CD4-positive, alpha-beta T cell (primary cell): ENCODE measurements around the gene CABP1. TPM values are rescaled to one million over a fixed set of nuclear protein-coding genes. Genes with fewer than 3 reads are reported as not detected.

Experiments used
- ATAC-seq: fragments of 200-7000 bp; cut with Tn5 transposase; one replicate; pipeline ENCODE4 v1.10.0; 2022; ENCODE audit warnings: mild to moderate bottlenecking; ENCODE audit not compliant: poor library complexity
- CTCF ChIA-PET: fragments of 350-600 bp; sonication (Branson Sonifier 250); formaldehyde crosslinking; loops from one replicate; lab custom pipeline; 2021; ENCODE audit warnings: antibody characterized with exemption, inconsistent platforms; lab: Charles Lee
- POLR2A ChIA-PET: fragments of 350-600 bp; sonication (Branson Sonifier 250); formaldehyde crosslinking; loops from one replicate; lab custom pipeline; 2021; ENCODE audit warnings: antibody characterized with exemption, inconsistent platforms; lab: Charles Lee
- DNase-seq, 14 experiments: peaks; one replicate each; pipeline ENCODE4 v3.0.0-alpha.2; 2013 to 2020; ENCODE audit warnings: mixed read lengths in 2 of 14
- H3K27ac ChIP-seq, 2 donors: one replicate each; pipeline versions ENCODE4 v1.5.1 to v1.7.0; 2013; ENCODE audit warnings: low read length in 2 of 2, low read depth in 1 of 2, mild to moderate bottlenecking in 1 of 2
- H3K27me3 ChIP-seq, 2 experiments: 1 replicate in 1 of 2; 2 replicates in 1 of 2; pipeline versions ENCODE4 v1.6.1 to v1.7.0; 2013; ENCODE audit warnings: low read length in 2 of 2, control low read depth in 1 of 2, mild to moderate bottlenecking in 1 of 2, moderate library complexity in 1 of 2; ENCODE audit not compliant: insufficient read depth in 2 of 2, control insufficient read depth in 1 of 2
- H3K36me3 ChIP-seq: one replicate; pipeline ENCODE4 v1.6.1; 2013; ENCODE audit warnings: low read length, control low read depth; ENCODE audit not compliant: insufficient read depth
- H3K4me1 ChIP-seq: one replicate; pipeline ENCODE4 v1.6.1; 2013; ENCODE audit warnings: low read length, control low read depth; ENCODE audit not compliant: insufficient read depth
- H3K4me3 ChIP-seq: one replicate; pipeline ENCODE4 v1.5.1; 2013; ENCODE audit warnings: mild to moderate bottlenecking, low read length, moderate library complexity
- H3K9me3 ChIP-seq, 2 experiments: 1 replicate in 1 of 2; 2 replicates in 1 of 2; pipeline versions ENCODE4 v1.6.1 to v1.7.0; 2013; ENCODE audit warnings: low read length in 2 of 2, mild to moderate bottlenecking in 2 of 2, control low read depth in 1 of 2, moderate library complexity in 1 of 2; ENCODE audit not compliant: control insufficient read depth in 1 of 2, insufficient read depth in 1 of 2
- H3K27ac Mint-ChIP-seq: one replicate; pipeline ENCODE4 v1.8.0; 2020; ENCODE audit warnings: mixed read lengths
- H3K27me3 Mint-ChIP-seq: one replicate; pipeline ENCODE4 v1.8.0; 2021; ENCODE audit warnings: mixed read lengths
- H3K36me3 Mint-ChIP-seq: one replicate; pipeline ENCODE4 v1.8.0; 2021; ENCODE audit warnings: low read depth, mixed read lengths
- H3K4me1 Mint-ChIP-seq: one replicate; pipeline ENCODE4 v1.8.0; 2021; ENCODE audit warnings: low read depth, mixed read lengths
- H3K4me3 Mint-ChIP-seq: one replicate; pipeline ENCODE4 v1.8.0; 2020; ENCODE audit warnings: mild to moderate bottlenecking, mixed read lengths
- H3K9me3 Mint-ChIP-seq: one replicate; pipeline ENCODE4 v1.8.0; 2020; ENCODE audit warnings: mixed read lengths
- intact Hi-C, 2 experiments: fragments of 100-400 bp; cut with DNase I in 1 of 2; cut with micrococcal nuclease in 1 of 2; formaldehyde crosslinking; loops; one replicate each; pipeline versions ENCODE4 v1.15.1 to v1.9.0; 2023 to 2025; cut with DNase I, micrococcal nuclease
- total RNA-seq, 174 experiments: library from RNA in 2 of 174; stranded (reverse) in 2 of 174; gene quantifications; one replicate each; pipeline ENCODE4 v1.2.3 and lab custom pipeline; 2021 to 2026
- TF ChIP-seq, protein P1 (sequence below): fragments of 200-600 bp; IDR thresholded peaks from one replicate; pipeline ENCODE4 v1.8.0; 2022; ENCODE audit warnings: antibody characterized with exemption, mild to moderate bottlenecking

CABP1 gene
- total RNA-seq, 2 experiments from 2014 or later = 0.11 TPM; not detected in 1

GRCh38 chr12:120628919-120629318 lies 11.5 kb upstream of the CABP1 start:
- Histone ChIP-seq H3K4me3 (no peak overlapping the region), H3K27ac (no peak overlapping the region), H3K9me3 (no peaks in the 10 kb centered on the region), H3K27me3 (no peaks in the 10 kb centered on the region), H3K4me1 (no peaks in the 10 kb centered on the region), H3K36me3 (no peaks in the 10 kb centered on the region)
- H3K27me3 Mint-ChIP-seq = peaks cover 4% of the 10 kb centered on the region
- DNase-seq (no peak), ATAC-seq (no peak)
- H3K9me3 Mint-ChIP-seq = no peaks in the 10 kb centered on the region
- no peak overlapping the region for H3K4me3 Mint-ChIP-seq
- no peaks in the 10 kb centered on the region for H3K4me1 Mint-ChIP-seq
- intact Hi-C loops = no loop called here
- POLR2A ChIA-PET = no interaction called here
- H3K36me3 Mint-ChIP-seq = no peaks in the 10 kb centered on the region
- TF ChIP-seq, protein P1, sequence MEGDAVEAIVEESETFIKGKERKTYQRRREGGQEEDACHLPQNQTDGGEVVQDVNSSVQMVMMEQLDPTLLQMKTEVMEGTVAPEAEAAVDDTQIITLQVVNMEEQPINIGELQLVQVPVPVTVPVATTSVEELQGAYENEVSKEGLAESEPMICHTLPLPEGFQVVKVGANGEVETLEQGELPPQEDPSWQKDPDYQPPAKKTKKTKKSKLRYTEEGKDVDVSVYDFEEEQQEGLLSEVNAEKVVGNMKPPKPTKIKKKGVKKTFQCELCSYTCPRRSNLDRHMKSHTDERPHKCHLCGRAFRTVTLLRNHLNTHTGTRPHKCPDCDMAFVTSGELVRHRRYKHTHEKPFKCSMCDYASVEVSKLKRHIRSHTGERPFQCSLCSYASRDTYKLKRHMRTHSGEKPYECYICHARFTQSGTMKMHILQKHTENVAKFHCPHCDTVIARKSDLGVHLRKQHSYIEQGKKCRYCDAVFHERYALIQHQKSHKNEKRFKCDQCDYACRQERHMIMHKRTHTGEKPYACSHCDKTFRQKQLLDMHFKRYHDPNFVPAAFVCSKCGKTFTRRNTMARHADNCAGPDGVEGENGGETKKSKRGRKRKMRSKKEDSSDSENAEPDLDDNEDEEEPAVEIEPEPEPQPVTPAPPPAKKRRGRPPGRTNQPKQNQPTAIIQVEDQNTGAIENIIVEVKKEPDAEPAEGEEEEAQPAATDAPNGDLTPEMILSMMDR = no peak
- CTCF ChIA-PET = no interaction called here
- H3K27ac Mint-ChIP-seq = no peak overlapping the region

DNA sequence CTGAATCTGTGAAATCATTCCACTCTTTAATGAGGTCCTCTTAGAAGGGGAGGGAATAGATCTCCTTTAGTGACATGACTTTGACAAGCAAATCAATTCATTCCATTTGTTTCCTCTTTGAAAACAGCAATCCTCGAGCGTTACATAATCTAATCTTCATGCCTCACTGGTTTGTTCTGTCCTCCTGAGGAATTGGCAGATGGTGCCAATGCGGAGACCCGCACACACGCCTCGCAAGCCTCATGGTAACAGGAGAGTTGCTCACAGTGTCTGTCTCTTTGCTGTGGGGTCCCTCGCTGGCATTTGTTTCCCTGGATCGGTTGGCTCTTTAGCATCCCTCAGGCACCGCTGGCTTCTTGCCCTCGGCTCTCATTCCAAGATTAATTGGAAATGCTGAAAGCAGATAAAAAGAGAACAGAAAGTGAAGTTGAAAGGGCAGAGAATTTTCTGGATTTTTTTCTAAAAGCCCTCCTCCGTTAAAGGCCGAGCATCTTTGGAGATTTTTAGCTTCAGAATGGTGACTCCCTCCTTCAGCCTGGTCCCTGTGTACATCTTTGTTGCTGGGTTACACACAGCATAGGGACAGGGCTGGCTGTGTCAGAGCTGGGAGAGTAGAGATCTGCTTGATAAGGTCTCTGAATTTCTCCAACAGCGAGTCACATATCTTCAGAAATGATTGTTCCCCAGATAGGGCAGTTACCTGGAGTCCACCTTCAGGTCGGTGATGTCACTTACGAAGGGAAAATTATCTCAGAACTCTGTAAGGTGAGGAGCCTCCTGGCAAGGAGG lies 10.1 kb upstream of the CABP1 start:
- POLR2A ChIA-PET = no interaction called here
- CTCF ChIA-PET = no interaction called here
- Histone ChIP-seq H3K9me3 (no peaks in the 10 kb centered on the region), H3K4me1 (no peaks in the 10 kb centered on the region), H3K36me3 (no peaks in the 10 kb centered on the region), H3K27me3 (no peaks in the 10 kb centered on the region), H3K4me3 (no peak overlapping the region), H3K27ac (no peak overlapping the region)
- no peaks in the 10 kb centered on the region for H3K9me3 Mint-ChIP-seq
- H3K4me3 Mint-ChIP-seq = no peak overlapping the region
- no peak for DNase-seq
- TF ChIP-seq, protein P1 = no peak
- peaks cover 10% of the 10 kb centered on the region for H3K27me3 Mint-ChIP-seq
- intact Hi-C loops = no loop called here
- H3K4me1 Mint-ChIP-seq = no peaks in the 10 kb centered on the region
- ATAC-seq = no peak
- no peak overlapping the region for H3K27ac Mint-ChIP-seq
- H3K36me3 Mint-ChIP-seq = no peaks in the 10 kb centered on the region

GRCh38 chr12:120631097-120631496 lies 9.3 kb upstream of the CABP1 start:
- Mint-ChIP-seq H3K27me3 (peaks cover 10% of the 10 kb centered on the region), H3K9me3 (no peaks in the 10 kb centered on the region), H3K4me3 (no peak overlapping the region), H3K36me3 (no peaks in the 10 kb centered on the region), H3K4me1 (no peaks in the 10 kb centered on the region), H3K27ac (no peak overlapping the region)
- TF ChIP-seq, protein P1 = no peak
- POLR2A ChIA-PET = no interaction called here
- Histone ChIP-seq H3K4me3 (no peak overlapping the region), H3K36me3 (no peaks in the 10 kb centered on the region), H3K4me1 (no peaks in the 10 kb centered on the region), H3K9me3 (no peaks in the 10 kb centered on the region), H3K27ac (no peak overlapping the region), H3K27me3 (no peaks in the 10 kb centered on the region)
- no peak for ATAC-seq
- DNase-seq = no peak
- CTCF ChIA-PET = no interaction called here
- intact Hi-C loops = no loop called here
